HCT116 (cell line): ENCODE measurements around the gene PCSK6. TPM values are rescaled to one million over a fixed set of nuclear protein-coding genes. Genes with fewer than 3 reads are reported as not detected.

Source experiments
- ATAC-seq: fragments of 200-7000 bp; cut with Tn5 transposase; 2 replicates; pipeline ENCODE4 v1.9.1; 2020; ENCODE audit warnings: mild to moderate bottlenecking, moderate library complexity
- BruUV-seq: library from RNA; stranded (reverse); fragments of 400-500 nt; replicated peaks from 2 replicates; lab custom pipeline; 2021; lab: Mats Ljungman, UMichigan
- CTCF ChIA-PET: fragments of 300-600 bp; sonication (Branson Sonifier 250); formaldehyde crosslinking; loops from one replicate; lab custom pipeline; 2021; ENCODE audit warnings: antibody characterized with exemption; lab: Charles Lee
- POLR2A ChIA-PET: fragments of 300-600, 350-600 bp; sonication (Branson Sonifier 250); formaldehyde crosslinking; loops from one replicate; lab custom pipeline; 2021; ENCODE audit warnings: antibody characterized with exemption; lab: Charles Lee
- RAD21 ChIA-PET, 2 experiments: fragments of 300-600 bp; sonication (Branson Sonifier 250); formaldehyde crosslinking; loops; one replicate each; lab custom pipeline; 2023; ENCODE audit warnings: low total read pairs in 2 of 2; ENCODE audit not compliant: uncharacterized antibody in 2 of 2, unreplicated experiment in 2 of 2, low non-redundant PET in 1 of 2; lab: Charles Lee
- DNase-seq: peaks from one replicate; pipeline ENCODE4 v3.0.0-alpha.2; 2010; ENCODE audit warnings: low read depth, low spot score
- H2AFZ ChIP-seq: fragments of 200-600 bp; shearing (Covaris generic), sonication (generic); 2 replicates; pipeline ENCODE4 v1.6.1; 2017; ENCODE audit warnings: low read depth, mixed run types, mixed read lengths, antibody characterized with exemption, low read length; ENCODE audit not compliant: poor library complexity, severe bottlenecking
- H3K27ac ChIP-seq: 2 replicates; pipeline ENCODE4 v1.5.1; 2012; ENCODE audit warnings: low read depth, low read length
- H3K27me3 ChIP-seq: fragments of 200-600 bp; sonication (generic); 2 replicates; pipeline ENCODE4 v1.6.1; 2016; ENCODE audit warnings: mixed run types, low read length, mixed read lengths; ENCODE audit not compliant: insufficient read depth
- H3K36me3 ChIP-seq, 2 experiments: fragments of 200-500 bp in 1 of 2; fragments of 200-600 bp in 1 of 2; sonication (Bioruptor generic) in 1 of 2; sonication (generic) in 1 of 2; 2 replicates each; pipeline versions ENCODE4 v1.5.1 to v1.6.1; 2014 to 2016; ENCODE audit warnings: low read length in 2 of 2, inconsistent platforms in 1 of 2, mixed read lengths in 1 of 2, mixed run types in 1 of 2; ENCODE audit not compliant: insufficient read depth in 2 of 2, control insufficient read depth in 1 of 2
- H3K4me1 ChIP-seq, 2 experiments: fragments of 200-600 bp in 1 of 2; sonication (generic) in 1 of 2; 2 replicates each; pipeline versions ENCODE4 v1.5.1 to v1.6.1; 2012 to 2017; ENCODE audit warnings: low read length in 2 of 2, inconsistent platforms in 1 of 2, mild to moderate bottlenecking in 1 of 2, mixed read lengths in 1 of 2, mixed run types in 1 of 2, moderate library complexity in 1 of 2; ENCODE audit not compliant: insufficient read depth in 2 of 2, control insufficient read depth in 1 of 2
- H3K4me2 ChIP-seq: fragments of 200-600 bp; sonication (generic); 2 replicates; pipeline ENCODE4 v1.6.1; 2017; ENCODE audit warnings: mixed run types, low read length, mixed read lengths
- H3K4me3 ChIP-seq, 2 experiments: fragments of 200-600 bp in 1 of 2; sonication (generic) in 1 of 2; replicated peaks in 1 of 2; 2 replicates each; pipeline ENCODE4 v1.5.1; 2011 to 2016; ENCODE audit warnings: low read length in 2 of 2, control low read depth in 1 of 2, low read depth in 1 of 2, mild to moderate bottlenecking in 1 of 2, mixed read lengths in 1 of 2, mixed run types in 1 of 2
- H3K79me2 ChIP-seq: fragments of 200-600 bp; sonication (generic); 2 replicates; pipeline ENCODE4 v1.6.1; 2017; ENCODE audit warnings: mild to moderate bottlenecking, mixed run types, low read length, moderate library complexity, mixed read lengths; ENCODE audit not compliant: insufficient read depth
- H3K9ac ChIP-seq: fragments of 200-600 bp; sonication (generic); 2 replicates; pipeline ENCODE4 v1.6.1; 2016; ENCODE audit warnings: low read length, mixed read lengths
- H3K9me2 ChIP-seq: fragments of 200-600 bp; sonication (generic), shearing (Covaris generic); 2 replicates; pipeline ENCODE4 v1.6.1; 2017; ENCODE audit warnings: mixed run types, mild to moderate bottlenecking, moderate library complexity; ENCODE audit not compliant: insufficient read depth
- H3K9me3 ChIP-seq, 2 experiments: fragments of 200-500 bp in 1 of 2; fragments of 200-600 bp in 1 of 2; sonication (Bioruptor generic) in 1 of 2; sonication (generic) in 1 of 2; 2 replicates each; pipeline ENCODE4 v1.6.1; 2014 to 2017; ENCODE audit warnings: low read length in 2 of 2, mixed read lengths in 2 of 2, inconsistent platforms in 1 of 2, low read depth in 1 of 2, mild to moderate bottlenecking in 1 of 2, mixed run types in 1 of 2, moderate library complexity in 1 of 2; ENCODE audit not compliant: control insufficient read depth in 1 of 2, insufficient read depth in 1 of 2
- H4K20me1 ChIP-seq: fragments of 200-600 bp; sonication (generic), shearing (Covaris generic); 2 replicates; pipeline ENCODE4 v1.6.1; 2017; ENCODE audit warnings: mixed run types, mild to moderate bottlenecking, moderate library complexity; ENCODE audit not compliant: insufficient read depth
- ATF3 ChIP-seq: IDR thresholded peaks from 2 replicates; pipeline ENCODE4 v1.6.1; 2012
- CBX3 ChIP-seq: IDR thresholded peaks from 2 replicates; pipeline ENCODE4 v1.6.1; 2012; ENCODE audit warnings: low read depth
- CEBPB ChIP-seq: IDR thresholded peaks from 2 replicates; pipeline ENCODE4 v1.6.1; 2012; ENCODE audit warnings: low read depth
- EGR1 ChIP-seq: IDR thresholded peaks from 2 replicates; pipeline ENCODE4 v1.6.1; 2012; ENCODE audit warnings: low read depth
- ELF1 ChIP-seq: IDR thresholded peaks from 2 replicates; pipeline ENCODE4 v1.6.1; 2012; ENCODE audit warnings: low read depth, borderline replicate concordance
- EZH2 ChIP-seq: fragments of 200-600 bp; sonication (generic); IDR thresholded peaks from 2 replicates; pipeline ENCODE4 v1.6.1; 2017; ENCODE audit warnings: antibody characterized with exemption, mixed run types
- EZH2phosphoT487 ChIP-seq: fragments of 200-600 bp; IDR thresholded peaks from 2 replicates; pipeline ENCODE4 v1.6.1; 2018; ENCODE audit warnings: antibody characterized with exemption, borderline replicate concordance
- FOSL1 ChIP-seq: IDR thresholded peaks from 2 replicates; pipeline ENCODE4 v1.6.1; 2012; ENCODE audit warnings: low read depth
- JUND ChIP-seq: IDR thresholded peaks from 2 replicates; pipeline ENCODE4 v1.6.1; 2012
- MAX ChIP-seq: IDR thresholded peaks from 2 replicates; pipeline ENCODE4 v1.6.1; 2012
- POLR2A ChIP-seq: IDR thresholded peaks from 2 replicates; pipeline ENCODE4 v1.7.0; 2011; ENCODE audit warnings: borderline replicate concordance; ENCODE audit not compliant: insufficient read depth, insufficient read length; ENCODE audit errors: extremely low read depth
- POLR2AphosphoS5 ChIP-seq: IDR thresholded peaks from 2 replicates; pipeline ENCODE4 v1.6.1; 2011; ENCODE audit warnings: mild to moderate bottlenecking, low read depth, low read length, moderate library complexity
- RAD21 ChIP-seq: IDR thresholded peaks from 2 replicates; pipeline ENCODE4 v1.6.1; 2012; ENCODE audit warnings: low read depth, mild to moderate bottlenecking
- REST ChIP-seq: IDR thresholded peaks from 2 replicates; pipeline ENCODE4 v1.6.1; 2012; ENCODE audit warnings: low read depth
- SIN3A ChIP-seq: IDR thresholded peaks from 2 replicates; pipeline ENCODE4 v1.6.1; 2012; ENCODE audit warnings: low read depth
- SP1 ChIP-seq: IDR thresholded peaks from 2 replicates; pipeline ENCODE4 v1.6.1; 2012; ENCODE audit warnings: low read depth
- ZFX ChIP-seq: fragments of 450-650 bp; IDR thresholded peaks from 2 replicates; pipeline ENCODE4 v1.6.1; 2017
- ZNF274 ChIP-seq: fragments of 200-500 bp; sonication (Bioruptor generic); IDR thresholded peaks from 2 replicates; pipeline ENCODE4 v1.6.1; 2014; ENCODE audit warnings: mild to moderate bottlenecking, low read depth, low read length, inconsistent platforms
- intact Hi-C: fragments of 100-400 bp; cut with micrococcal nuclease; formaldehyde crosslinking; loops from 2 replicates; pipeline ENCODE4 v1.10.0; 2022
- total RNA-seq: library from RNA; stranded (reverse); gene quantifications from one replicate; pipeline ENCODE4 v1.2.1, GENCODE V29; 2021; ENCODE audit not compliant: unreplicated experiment
- TF ChIP-seq, protein P1 (sequence below), 3 experiments: fragments of 200-600 bp in 1 of 3; sonication (generic) in 1 of 3; IDR thresholded peaks in 2 of 3; conservative IDR thresholded peaks in 1 of 3; 2 replicates each; pipeline ENCODE4 v1.5.1; 2012 to 2017; ENCODE audit warnings: low read depth in 2 of 3, low read length in 2 of 3, antibody characterized with exemption in 1 of 3, borderline replicate concordance in 1 of 3, control low read depth in 1 of 3, mild to moderate bottlenecking in 1 of 3, mixed read lengths in 1 of 3, mixed run types in 1 of 3, moderate library complexity in 1 of 3; ENCODE audit not compliant: insufficient read depth in 1 of 3
- TF ChIP-seq, protein P2 (sequence below): IDR thresholded peaks from 2 replicates; pipeline ENCODE4 v1.6.1; 2011; ENCODE audit warnings: mild to moderate bottlenecking, low read length, moderate library complexity; ENCODE audit not compliant: insufficient replicate concordance; ENCODE audit errors: extremely low read depth

The PCSK6 gene
- total RNA-seq, 1 experiment from 2014 or later = 13.5 TPM

- POLR2A ChIA-PET = no interaction called here
- H2AFZ ChIP-seq = no peak overlapping the region
- H3K9me2 ChIP-seq = no peaks in the 10 kb centered on the region
- no peaks in the 10 kb centered on the region for H3K9me3 ChIP-seq
- no TSS peak for BruUV-seq
- H3K27ac ChIP-seq = no peak overlapping the region
- no peaks in the 10 kb centered on the region for H4K20me1 ChIP-seq
- H3K4me3 ChIP-seq = no peak overlapping the region
- RAD21 ChIA-PET = no interaction called here
- no peaks in the 10 kb centered on the region for H3K4me1 ChIP-seq
- ATAC-seq (no peak), DNase-seq (no peak)
- H3K9ac ChIP-seq = no peak overlapping the region
- no peak for TF ChIP-seq ZFX
- TF ChIP-seq FOSL1 = no peak
- no peak for TF ChIP-seq POLR2A
- TF ChIP-seq ATF3 = no peak
- no peak for TF ChIP-seq REST
- no peak for TF ChIP-seq JUND
- TF ChIP-seq ELF1 = no peak
- no peak for TF ChIP-seq EGR1
- no peak for TF ChIP-seq MAX
- no peak for TF ChIP-seq POLR2AphosphoS5
- no peak for TF ChIP-seq RAD21
- no peak for TF ChIP-seq CBX3
- TF ChIP-seq ZNF274 = no peak
- no peak for TF ChIP-seq SP1
- no peak for TF ChIP-seq CEBPB
- TF ChIP-seq, protein P1, sequence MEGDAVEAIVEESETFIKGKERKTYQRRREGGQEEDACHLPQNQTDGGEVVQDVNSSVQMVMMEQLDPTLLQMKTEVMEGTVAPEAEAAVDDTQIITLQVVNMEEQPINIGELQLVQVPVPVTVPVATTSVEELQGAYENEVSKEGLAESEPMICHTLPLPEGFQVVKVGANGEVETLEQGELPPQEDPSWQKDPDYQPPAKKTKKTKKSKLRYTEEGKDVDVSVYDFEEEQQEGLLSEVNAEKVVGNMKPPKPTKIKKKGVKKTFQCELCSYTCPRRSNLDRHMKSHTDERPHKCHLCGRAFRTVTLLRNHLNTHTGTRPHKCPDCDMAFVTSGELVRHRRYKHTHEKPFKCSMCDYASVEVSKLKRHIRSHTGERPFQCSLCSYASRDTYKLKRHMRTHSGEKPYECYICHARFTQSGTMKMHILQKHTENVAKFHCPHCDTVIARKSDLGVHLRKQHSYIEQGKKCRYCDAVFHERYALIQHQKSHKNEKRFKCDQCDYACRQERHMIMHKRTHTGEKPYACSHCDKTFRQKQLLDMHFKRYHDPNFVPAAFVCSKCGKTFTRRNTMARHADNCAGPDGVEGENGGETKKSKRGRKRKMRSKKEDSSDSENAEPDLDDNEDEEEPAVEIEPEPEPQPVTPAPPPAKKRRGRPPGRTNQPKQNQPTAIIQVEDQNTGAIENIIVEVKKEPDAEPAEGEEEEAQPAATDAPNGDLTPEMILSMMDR (IDR thresholded peaks at IDR 0.05 in 2 of 3, conservative IDR thresholded peaks at IDR 0.05 in 1 of 3; ENCODE audit: borderline replicate concordance in 1 of 3, insufficient read depth in 1 of 3, low read depth in 2 of 3, low read length in 2 of 3) = no peak
- no peak for TF ChIP-seq EZH2phosphoT487
- TF ChIP-seq EZH2 = no peak
- TF ChIP-seq, protein P2, sequence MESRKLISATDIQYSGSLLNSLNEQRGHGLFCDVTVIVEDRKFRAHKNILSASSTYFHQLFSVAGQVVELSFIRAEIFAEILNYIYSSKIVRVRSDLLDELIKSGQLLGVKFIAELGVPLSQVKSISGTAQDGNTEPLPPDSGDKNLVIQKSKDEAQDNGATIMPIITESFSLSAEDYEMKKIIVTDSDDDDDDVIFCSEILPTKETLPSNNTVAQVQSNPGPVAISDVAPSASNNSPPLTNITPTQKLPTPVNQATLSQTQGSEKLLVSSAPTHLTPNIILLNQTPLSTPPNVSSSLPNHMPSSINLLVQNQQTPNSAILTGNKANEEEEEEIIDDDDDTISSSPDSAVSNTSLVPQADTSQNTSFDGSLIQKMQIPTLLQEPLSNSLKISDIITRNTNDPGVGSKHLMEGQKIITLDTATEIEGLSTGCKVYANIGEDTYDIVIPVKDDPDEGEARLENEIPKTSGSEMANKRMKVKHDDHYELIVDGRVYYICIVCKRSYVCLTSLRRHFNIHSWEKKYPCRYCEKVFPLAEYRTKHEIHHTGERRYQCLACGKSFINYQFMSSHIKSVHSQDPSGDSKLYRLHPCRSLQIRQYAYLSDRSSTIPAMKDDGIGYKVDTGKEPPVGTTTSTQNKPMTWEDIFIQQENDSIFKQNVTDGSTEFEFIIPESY = no peak
- TF ChIP-seq SIN3A = no peak
- no peaks in the 10 kb centered on the region for H3K27me3 ChIP-seq
- no peaks in the 10 kb centered on the region for H3K36me3 ChIP-seq
- intact Hi-C loops = no loop called here
- H3K4me2 ChIP-seq = no peak overlapping the region
- CTCF ChIA-PET = no interaction called here
- no peaks in the 10 kb centered on the region for H3K79me2 ChIP-seq
Observed at GRCh38 chr15:101378171-101378755, 111.2 kb downstream of the PCSK6 start.
